GM20431 (cell line): ENCODE measurements around the gene PDE10A.

Source experiments
- in situ Hi-C: fragments of 300-500 bp; cut with MseI, MboI; formaldehyde crosslinking; loops from one replicate; pipeline ENCODE4 v1.15.0; 2020; ENCODE audit warnings: low sequenced_read_pairs; ENCODE audit not compliant: unreplicated experiment

The PDE10A gene

GRCh38 chr6:165658395-165659058 is 4.5 kb downstream of the PDE10A start:
- in situ Hi-C loops: no loop called here

- in situ Hi-C loops: no loop called here
These were observed 5.7 kb downstream of the PDE10A start for GRCh38 chr6:165657325-165657680.

GRCh38 chr6:165656581-165657324 is 6.3 kb downstream of the PDE10A start:
- in situ Hi-C loops: no loop called here

DNA sequence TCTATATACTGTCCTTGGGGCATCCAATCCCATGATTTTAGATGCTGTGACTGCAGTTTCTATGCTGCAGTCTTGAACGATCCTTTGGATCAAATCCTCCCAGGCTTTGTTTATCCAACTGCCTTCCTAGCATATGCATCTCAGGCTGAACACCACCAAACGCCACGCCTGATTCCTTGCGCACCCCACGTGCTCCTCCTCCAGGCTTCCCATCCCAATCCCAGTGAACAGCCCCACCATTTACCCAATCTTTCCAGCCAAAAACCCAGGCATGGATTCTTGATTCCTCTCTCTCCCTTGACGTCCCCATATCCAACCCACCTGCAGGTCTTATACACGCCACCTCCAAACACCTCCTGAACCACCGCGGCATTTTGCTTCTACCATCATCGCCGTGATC is 7.8 kb downstream of the PDE10A start:
- in situ Hi-C loops: no loop called here

GRCh38 chr6:165654144-165654543 is 8.9 kb downstream of the PDE10A start:
- in situ Hi-C loops: no loop called here

GRCh38 chr6:165653607-165654006 is 9.4 kb downstream of the PDE10A start:
- in situ Hi-C loops: no loop called here

DNA sequence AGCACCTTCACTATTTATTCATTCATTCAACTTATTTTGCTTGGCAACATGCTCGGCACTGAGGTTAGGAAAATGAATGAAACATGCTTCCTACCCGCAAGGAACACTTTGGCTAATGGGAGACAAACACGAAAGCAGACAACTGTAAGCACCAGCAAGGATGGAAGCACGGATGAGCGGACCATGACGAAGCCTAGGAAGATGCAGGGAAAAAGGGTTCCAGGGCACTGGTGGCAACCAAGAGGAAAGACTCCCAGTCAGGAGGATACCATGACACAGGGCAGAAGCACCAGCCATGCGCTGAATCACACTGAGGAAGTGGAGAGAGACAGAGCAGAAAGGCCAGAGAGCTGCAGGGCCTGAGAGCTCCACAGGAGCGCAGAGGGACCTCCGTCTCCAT is 9.8 kb downstream of the PDE10A start:
- in situ Hi-C loops: no loop called here

GRCh38 chr6:165652766-165653165 is 10.3 kb downstream of the PDE10A start:
- in situ Hi-C loops: no loop called here

DNA sequence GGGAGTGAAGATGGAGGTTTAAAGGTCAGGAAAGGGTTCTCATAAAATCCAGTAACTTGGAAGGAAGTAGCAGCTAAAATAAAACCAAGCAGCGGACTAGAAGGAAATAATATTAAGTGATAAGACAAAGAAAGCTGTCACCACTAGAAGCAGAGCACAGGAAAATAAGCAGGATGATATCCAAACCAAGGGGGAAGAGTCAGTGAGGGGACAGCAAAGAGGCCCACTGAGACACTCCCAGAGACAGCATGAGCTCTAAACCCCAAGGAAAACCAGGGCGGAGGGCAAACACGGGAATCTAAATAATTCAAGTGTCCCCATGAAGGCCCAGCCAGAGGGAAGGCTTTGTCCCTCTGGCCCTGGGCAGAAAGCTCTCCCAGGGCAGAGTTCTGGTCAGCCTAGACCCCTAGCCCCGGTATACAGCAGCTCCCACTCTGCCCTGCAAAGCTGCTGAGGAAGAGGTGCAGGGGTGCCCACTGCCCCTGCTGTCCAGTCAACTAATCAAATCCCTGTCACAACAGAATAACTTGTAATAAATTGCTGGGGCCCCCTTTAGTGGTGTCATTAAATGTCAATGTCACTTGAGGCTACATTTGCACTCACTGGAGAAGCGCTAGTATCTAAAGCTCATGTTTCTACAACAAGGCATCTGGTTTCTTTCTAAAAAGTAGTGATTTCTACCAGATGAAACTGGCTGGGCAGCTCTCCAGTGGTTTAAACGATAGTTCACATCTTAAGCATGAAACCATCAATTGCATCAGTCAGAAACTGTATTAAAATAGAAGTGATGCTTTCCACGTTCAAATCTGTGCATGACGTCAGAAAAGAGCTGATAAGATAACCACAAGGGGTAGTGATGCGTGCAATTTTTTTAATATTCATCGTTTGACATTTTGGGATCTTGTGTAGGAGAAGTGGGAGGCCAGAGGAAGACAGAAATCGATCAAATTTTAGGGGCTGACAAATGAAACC is 13.6 kb downstream of the PDE10A start:
- in situ Hi-C loops: no loop called here

- in situ Hi-C loops: no loop called here
These were observed 16.0 kb downstream of the PDE10A start for GRCh38 chr6:165647041-165647440.

- in situ Hi-C loops: no loop called here
These were observed 17.1 kb downstream of the PDE10A start for GRCh38 chr6:165645919-165646318.

- in situ Hi-C loops: no loop called here
These were observed 18.3 kb downstream of the PDE10A start for GRCh38 chr6:165644586-165645266.

- in situ Hi-C loops: no loop called here
These were observed 20.0 kb downstream of the PDE10A start for GRCh38 chr6:165643015-165643414.

- in situ Hi-C loops: no loop called here
These were observed 21.3 kb downstream of the PDE10A start for GRCh38 chr6:165641672-165642156.

GRCh38 chr6:165640806-165641205 is 22.2 kb downstream of the PDE10A start:
- in situ Hi-C loops: no loop called here

- in situ Hi-C loops: no loop called here
These were observed 24.5 kb downstream of the PDE10A start for GRCh38 chr6:165638530-165638929.

GRCh38 chr6:165637586-165637985 is 25.5 kb downstream of the PDE10A start:
- in situ Hi-C loops: no loop called here

DNA sequence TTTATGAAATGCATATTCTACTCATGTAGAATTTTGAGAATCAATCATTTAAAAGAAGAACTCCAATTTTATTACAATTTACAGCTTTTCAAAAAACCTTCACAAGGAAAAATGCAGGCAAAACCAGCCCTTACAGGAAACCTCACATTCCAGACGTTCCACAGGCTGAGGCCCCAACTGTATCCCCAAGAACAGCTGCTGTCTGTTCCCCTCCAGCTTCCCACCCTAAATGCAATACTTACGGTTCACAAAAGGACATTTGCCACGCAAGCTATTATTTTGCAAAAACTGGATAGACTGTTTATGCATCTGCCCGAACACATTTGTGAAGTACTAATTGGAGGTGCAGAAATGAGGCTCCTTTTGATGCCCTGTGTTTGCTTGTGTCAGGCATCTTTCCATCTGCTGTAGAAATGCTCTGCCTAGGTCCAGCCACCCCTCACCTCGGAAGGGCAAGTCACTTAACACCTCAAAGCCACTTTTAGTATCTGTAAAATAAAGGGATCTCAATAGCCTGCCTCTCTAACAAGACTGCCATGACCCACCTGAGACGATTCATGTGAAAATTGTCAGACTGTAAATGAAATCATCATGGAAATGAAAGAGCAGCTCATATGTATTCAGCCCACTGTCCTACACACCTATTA is 26.5 kb downstream of the PDE10A start:
- in situ Hi-C loops: no loop called here

DNA sequence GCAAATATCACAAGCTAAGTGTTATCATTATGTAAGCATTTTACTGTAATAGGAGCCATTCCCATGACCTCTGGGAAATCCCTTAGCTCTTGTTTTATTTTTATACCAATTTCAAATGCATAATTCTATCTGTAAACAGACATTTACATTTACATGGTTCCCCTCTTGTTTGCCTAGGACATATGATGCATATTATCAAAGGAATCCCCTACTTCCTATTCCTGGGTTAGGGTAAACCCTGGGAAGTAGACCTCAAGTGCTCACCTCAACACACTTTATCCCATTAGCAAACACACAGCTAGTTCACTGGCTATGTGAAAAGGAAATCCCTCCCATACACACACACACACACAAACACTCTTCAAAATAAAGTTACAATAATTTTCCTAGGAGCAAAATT is 27.1 kb downstream of the PDE10A start:
- in situ Hi-C loops: no loop called here
